ENCODE measurements around the gene PFKFB4.

The PFKFB4 gene

GRCh38 chr3:48563382-48563918 is 6.8 kb upstream of the PFKFB4 start, which contains the start of gene UCN2:
Gene UCN2, minus strand, starts transcription at chr3:48563781. Its CDS starts 657 bp downstream, at chr3:48563124.
- Histone ChIP-seq H3F3A (ENCODE audit: insufficient read depth, low read length) (no peaks in the 10 kb centered on the region), H4K20me1 (ENCODE audit: insufficient read depth, low read length) (no peaks in the 10 kb centered on the region), H3K79me2 (ENCODE audit: insufficient read depth, low read length) (no peaks in the 10 kb centered on the region), H3K4me1 (ENCODE audit: insufficient read depth, low read length, severe bottlenecking) (peaks cover 14% of the 10 kb centered on the region), H3K27me3 (ENCODE audit: insufficient read depth, low read length) (no peaks in the 10 kb centered on the region; the same call in none of the 2 replicates), H3K9me2 (ENCODE audit: low read depth, low read length) (no peaks in the 10 kb centered on the region), H3K9me3 (ENCODE audit: low read length) (no peaks in the 10 kb centered on the region), H2AFZ (ENCODE audit: low read length) (no peak within 1 kb of the TSS), H3K27ac (ENCODE audit: low read depth, low read length, poor library complexity, severe bottlenecking) (no peak within 1 kb of the TSS), H3K36me3 (ENCODE audit: insufficient read depth, low read length) (no peaks in the 10 kb centered on the region), H3K4me3 (ENCODE audit: low read depth, low read length, poor library complexity, severe bottlenecking) (no peak within 1 kb of the TSS), H3K4me2 (ENCODE audit: low read length) (no peak within 1 kb of the TSS), H3K9ac (ENCODE audit: low read length) (no peak within 1 kb of the TSS)
- TF ChIP-seq EZH2 (IDR thresholded peaks at IDR 0.05; ENCODE audit: borderline replicate concordance, low read length) (no peak), CTCF (IDR thresholded peaks at IDR 0.05; ENCODE audit: low read length) (no peak)

- H3K79me2 ChIP-seq (ENCODE audit: insufficient read depth, low read length): no peaks in the 10 kb centered on the region
- H3F3A ChIP-seq (ENCODE audit: insufficient read depth, low read length): no peaks in the 10 kb centered on the region
- H3K4me3 ChIP-seq (ENCODE audit: low read depth, low read length, poor library complexity, severe bottlenecking): no peak overlapping the region
- H3K9ac ChIP-seq (ENCODE audit: low read length): no peak overlapping the region
- H3K27me3 ChIP-seq (ENCODE audit: insufficient read depth, low read length): no peaks in the 10 kb centered on the region; the same call in none of the 2 replicates
- H3K4me2 ChIP-seq (ENCODE audit: low read length): no peak overlapping the region
- no peaks in the 10 kb centered on the region for H3K36me3 ChIP-seq (ENCODE audit: insufficient read depth, low read length)
- H3K9me3 ChIP-seq (ENCODE audit: low read length): no peaks in the 10 kb centered on the region
- TF ChIP-seq EZH2 (IDR thresholded peaks at IDR 0.05; ENCODE audit: borderline replicate concordance, low read length): no peak
- TF ChIP-seq CTCF (IDR thresholded peaks at IDR 0.05; ENCODE audit: low read length): no peak
- H3K9me2 ChIP-seq (ENCODE audit: low read depth, low read length): no peaks in the 10 kb centered on the region
- H2AFZ ChIP-seq (ENCODE audit: low read length): no peak overlapping the region
- H3K27ac ChIP-seq (ENCODE audit: low read depth, low read length, poor library complexity, severe bottlenecking): no peak overlapping the region
- H4K20me1 ChIP-seq (ENCODE audit: insufficient read depth, low read length): no peaks in the 10 kb centered on the region
- peaks cover 20% of the 10 kb centered on the region for H3K4me1 ChIP-seq (ENCODE audit: insufficient read depth, low read length, severe bottlenecking)
Measured at GRCh38 chr3:48562367-48563095, 5.9 kb upstream of the PFKFB4 start.

GRCh38 chr3:48561045-48561736 is 4.6 kb upstream of the PFKFB4 start:
- no peak overlapping the region for H3K4me3 ChIP-seq (ENCODE audit: low read depth, low read length, poor library complexity, severe bottlenecking)
- H3K4me1 ChIP-seq (ENCODE audit: insufficient read depth, low read length, severe bottlenecking): peaks cover 27% of the 10 kb centered on the region
- no peaks in the 10 kb centered on the region for H3K36me3 ChIP-seq (ENCODE audit: insufficient read depth, low read length)
- no peaks in the 10 kb centered on the region; the same call in none of the 2 replicates for H3K27me3 ChIP-seq (ENCODE audit: insufficient read depth, low read length)
- H2AFZ ChIP-seq (ENCODE audit: low read length): no peak overlapping the region
- H3F3A ChIP-seq (ENCODE audit: insufficient read depth, low read length): no peaks in the 10 kb centered on the region
- H3K79me2 ChIP-seq (ENCODE audit: insufficient read depth, low read length): no peaks in the 10 kb centered on the region
- no peak overlapping the region for H3K27ac ChIP-seq (ENCODE audit: low read depth, low read length, poor library complexity, severe bottlenecking)
- no peaks in the 10 kb centered on the region for H4K20me1 ChIP-seq (ENCODE audit: insufficient read depth, low read length)
- no peak overlapping the region; the same call in 1 of the 2 replicates for H3K9ac ChIP-seq (ENCODE audit: low read length)
- peak overlapping the region; percentile 32; the same call in 1 of the 2 replicates for H3K4me2 ChIP-seq (ENCODE audit: low read length)
- H3K9me3 ChIP-seq (ENCODE audit: low read length): no peaks in the 10 kb centered on the region
- no peaks in the 10 kb centered on the region for H3K9me2 ChIP-seq (ENCODE audit: low read depth, low read length)
- TF ChIP-seq EZH2 (IDR thresholded peaks at IDR 0.05; ENCODE audit: borderline replicate concordance, low read length): no peak
- peak; percentile 12; the same call in 1 of the 2 replicates for TF ChIP-seq CTCF (IDR thresholded peaks at IDR 0.05; ENCODE audit: low read length)

Data from OCI-LY1 (cell line).